Mucosa of descending colon (tissue), 3 donors: ENCODE results near the gene MRPL38. TPM values are rescaled to one million over a fixed set of nuclear protein-coding genes. Genes with fewer than 3 reads are reported as not detected.
A peak's percentile ranks its signal among the peaks of the same experiment; 100 is the strongest.

Experiments used
- ATAC-seq: fragments of 200-7000 bp; cut with Tn5 transposase; one replicate; pipeline ENCODE4 v1.9.1; 2020; ENCODE audit warnings: mild to moderate bottlenecking, moderate library complexity
- DNase-seq, 3 donors: peaks; one replicate each; pipeline ENCODE4 v3.0.0-alpha.2; 2020
- H3K36me3 ChIP-seq: fragments of 200-600 bp; one replicate; pipeline ENCODE4 v1.8.0; 2021; ENCODE audit warnings: low read depth, mild to moderate bottlenecking
- H3K4me1 ChIP-seq: fragments of 200-600 bp; one replicate; pipeline ENCODE4 v1.8.0; 2021; ENCODE audit warnings: low read depth, mild to moderate bottlenecking
- H3K4me3 ChIP-seq: fragments of 200-600 bp; one replicate; pipeline ENCODE4 v1.8.0; 2021; ENCODE audit warnings: mild to moderate bottlenecking
- H3K9me3 ChIP-seq: fragments of 200-600 bp; one replicate; pipeline ENCODE4 v1.8.0; 2021; ENCODE audit warnings: mild to moderate bottlenecking
- CTCF ChIP-seq: fragments of 200-600 bp; IDR thresholded peaks from one replicate; pipeline ENCODE4 v1.8.0; 2022; ENCODE audit warnings: antibody characterized with exemption, mild to moderate bottlenecking
- intact Hi-C, 2 donors: fragments of 100-400 bp; cut with DNase I in 1 of 2; cut with micrococcal nuclease in 1 of 2; formaldehyde crosslinking; loops; one replicate each; pipeline versions ENCODE4 v1.11.0 to v1.11.1; 2022; cut with DNase I, micrococcal nuclease
- total RNA-seq, 3 donors: library from RNA; stranded (reverse); fragmentation: NEBNext Ultra II Directional in 2 of 3; extraction: Animal tissue kit (Norgen Biotek cat#: 25700) in 2 of 3; gene quantifications; one replicate each; pipeline versions ENCODE4 v1.2.1 to v1.2.4, GENCODE V29; 2021 to 2023
- donor health status: DM: no; HTN: no; CAD: no; lungs with moderate emphysema.
- donor health status: DM: no; HTN: no; CAD: no.
- donor health status: DM: no; HTN: yes; CAD: no.

MRPL38 gene
- total RNA-seq, 3 donors from 2014 or later, result 87.0 to 98.0 (median 89.4) TPM

GRCh38 chr17:75932852-75933251, 28.2 kb upstream of the MRPL38 start:
- H3K4me1 ChIP-seq, result no peaks in the 10 kb centered on the region
- DNase-seq (no peak), ATAC-seq (no peak)
- no peak for TF ChIP-seq CTCF
- H3K4me3 ChIP-seq, result no peak overlapping the region
- intact Hi-C loops, result no loop called here
- H3K9me3 ChIP-seq, result no peaks in the 10 kb centered on the region
- H3K36me3 ChIP-seq, result no peaks in the 10 kb centered on the region

GRCh38 chr17:75931062-75931461, 26.4 kb upstream of the MRPL38 start:
- H3K9me3 ChIP-seq, result no peaks in the 10 kb centered on the region
- intact Hi-C loops, result no loop called here
- no peak overlapping the region for H3K4me3 ChIP-seq
- DNase-seq (peak in 1 of 3 donors; percentile 25), ATAC-seq (no peak)
- H3K36me3 ChIP-seq, result no peaks in the 10 kb centered on the region
- no peaks in the 10 kb centered on the region for H3K4me1 ChIP-seq
- no peak for TF ChIP-seq CTCF

GRCh38 chr17:75927286-75927922, 22.7 kb upstream of the MRPL38 start:
- Histone ChIP-seq H3K4me3 (no peak overlapping the region), H3K9me3 (no peaks in the 10 kb centered on the region), H3K4me1 (no peaks in the 10 kb centered on the region), H3K36me3 (no peaks in the 10 kb centered on the region)
- peak; percentile 25 for TF ChIP-seq CTCF
- intact Hi-C loops, result no loop called here
- DNase-seq, result peak; percentile 36 to 54 (median 43)
- ATAC-seq, result peak; percentile 71

GRCh38 chr17:75926456-75926855, 21.8 kb upstream of the MRPL38 start:
- intact Hi-C loops, result no loop called here

GRCh38 chr17:75925912-75926311, 21.2 kb upstream of the MRPL38 start:
- H3K9me3 ChIP-seq, result no peaks in the 10 kb centered on the region
- no peak for TF ChIP-seq CTCF
- H3K4me3 ChIP-seq, result no peak overlapping the region
- intact Hi-C loops, result no loop called here
- H3K4me1 ChIP-seq, result no peaks in the 10 kb centered on the region
- no peaks in the 10 kb centered on the region for H3K36me3 ChIP-seq
- ATAC-seq (no peak), DNase-seq (peak in 1 of 3 donors; percentile 31)

More at GRCh38 chr17:75926456-75926855, 21.8 kb upstream of the MRPL38 start:
- ATAC-seq, result no peak
- Histone ChIP-seq H3K4me1 (no peaks in the 10 kb centered on the region), H3K36me3 (no peaks in the 10 kb centered on the region), H3K4me3 (no peak overlapping the region), H3K9me3 (no peaks in the 10 kb centered on the region)
- no peak for TF ChIP-seq CTCF
- DNase-seq, result peak in 1 of 3 donors; percentile 5
